HG02981 (cell line): ENCODE data around the gene CYP8B1.

Experiments used
- ATAC-seq: cut with Tn5 transposase; IDR thresholded peaks from one replicate; pipeline ENCODE4 v1.9.1; 2021; ENCODE audit warnings: mild to moderate bottlenecking, moderate library complexity; ENCODE audit not compliant: unreplicated experiment

Gene CYP8B1, protein sequence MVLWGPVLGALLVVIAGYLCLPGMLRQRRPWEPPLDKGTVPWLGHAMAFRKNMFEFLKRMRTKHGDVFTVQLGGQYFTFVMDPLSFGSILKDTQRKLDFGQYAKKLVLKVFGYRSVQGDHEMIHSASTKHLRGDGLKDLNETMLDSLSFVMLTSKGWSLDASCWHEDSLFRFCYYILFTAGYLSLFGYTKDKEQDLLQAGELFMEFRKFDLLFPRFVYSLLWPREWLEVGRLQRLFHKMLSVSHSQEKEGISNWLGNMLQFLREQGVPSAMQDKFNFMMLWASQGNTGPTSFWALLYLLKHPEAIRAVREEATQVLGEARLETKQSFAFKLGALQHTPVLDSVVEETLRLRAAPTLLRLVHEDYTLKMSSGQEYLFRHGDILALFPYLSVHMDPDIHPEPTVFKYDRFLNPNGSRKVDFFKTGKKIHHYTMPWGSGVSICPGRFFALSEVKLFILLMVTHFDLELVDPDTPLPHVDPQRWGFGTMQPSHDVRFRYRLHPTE

DNA sequence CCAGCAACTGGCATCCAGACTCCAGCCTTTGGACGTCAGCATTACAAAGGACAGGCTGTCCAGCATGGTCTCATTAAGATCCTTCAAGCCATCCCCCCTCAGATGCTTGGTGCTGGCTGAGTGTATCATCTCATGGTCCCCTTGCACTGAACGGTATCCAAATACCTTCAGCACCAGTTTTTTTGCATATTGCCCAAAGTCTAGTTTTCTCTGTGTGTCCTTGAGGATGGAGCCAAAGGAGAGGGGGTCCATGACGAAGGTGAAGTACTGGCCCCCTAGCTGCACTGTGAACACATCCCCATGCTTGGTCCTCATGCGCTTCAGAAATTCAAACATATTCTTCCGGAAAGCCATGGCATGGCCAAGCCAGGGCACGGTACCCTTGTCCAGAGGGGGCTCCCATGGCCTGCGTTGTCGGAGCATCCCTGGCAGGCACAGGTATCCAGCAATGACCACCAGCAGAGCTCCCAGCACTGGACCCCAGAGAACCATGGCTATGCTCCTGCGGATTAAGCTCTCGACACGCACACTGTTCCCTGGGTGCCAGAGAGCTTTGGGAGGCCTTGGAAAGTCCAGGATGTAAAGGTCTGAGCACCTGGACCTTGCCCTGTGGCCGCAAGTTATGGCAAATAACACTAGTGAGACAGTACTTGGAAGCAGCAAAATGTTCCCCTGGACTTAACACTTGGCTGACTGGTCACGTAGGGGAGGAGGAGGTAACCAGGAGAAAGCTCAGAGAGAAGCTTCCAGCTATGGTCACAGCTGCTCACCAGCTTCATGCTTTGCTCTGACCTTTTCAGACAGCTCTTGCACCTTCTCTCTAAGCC is at the start of gene CYP8B1:
Gene CYP8B1 (minus strand): TSS at position 555 of the 827 bp plus-strand sequence. CDS start 63 bp downstream, at position 492.
- ATAC-seq = no peak

DNA sequence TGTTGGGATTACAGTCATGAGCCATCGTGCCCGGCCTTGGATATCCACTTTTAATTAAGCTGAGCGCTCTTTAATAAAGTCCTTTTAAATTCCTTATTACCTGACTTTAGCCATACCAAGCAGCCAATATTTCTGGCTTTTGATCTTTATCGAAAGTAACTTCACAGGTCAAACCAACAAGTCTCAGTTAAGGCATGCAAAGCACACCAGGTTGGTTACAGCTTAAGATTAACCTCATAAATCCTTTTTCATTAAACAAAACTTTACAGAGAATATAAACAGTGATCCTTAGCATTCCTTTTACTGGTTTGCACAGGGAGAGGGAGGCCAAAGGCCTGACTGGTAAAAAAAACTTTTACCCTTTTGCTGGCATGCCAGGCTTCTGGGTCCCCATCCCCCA is 47.9 kb upstream of the CYP8B1 start:
- ATAC-seq = no peak

DNA sequence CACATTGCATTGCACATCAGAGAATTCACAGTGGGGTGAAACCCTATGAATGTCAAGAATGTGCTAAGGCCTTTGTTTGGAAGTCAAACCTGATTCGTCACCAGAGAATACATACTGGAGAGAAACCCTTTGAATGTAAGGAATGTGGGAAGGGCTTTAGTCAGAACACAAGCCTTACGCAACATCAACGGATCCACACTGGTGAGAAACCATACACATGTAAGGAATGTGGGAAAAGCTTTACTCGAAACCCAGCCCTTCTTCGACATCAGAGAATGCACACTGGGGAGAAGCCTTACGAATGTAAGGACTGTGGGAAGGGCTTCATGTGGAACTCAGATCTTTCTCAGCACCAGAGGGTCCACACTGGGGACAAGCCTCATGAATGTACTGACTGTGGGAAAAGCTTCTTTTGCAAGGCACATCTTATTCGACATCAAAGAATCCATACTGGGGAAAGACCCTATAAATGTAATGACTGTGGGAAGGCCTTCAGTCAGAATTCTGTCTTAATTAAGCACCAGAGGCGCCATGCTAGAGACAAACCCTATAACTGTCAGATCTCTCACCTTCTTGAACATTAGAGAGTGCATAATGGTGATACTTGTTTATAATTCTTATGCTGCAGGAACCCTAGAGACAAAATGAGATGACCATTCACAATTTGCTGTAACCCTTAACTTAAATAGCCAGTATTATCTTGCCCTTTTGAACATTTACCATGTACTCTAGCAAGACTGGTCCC is 39.3 kb upstream of the CYP8B1 start:
- ATAC-seq = no peak

DNA sequence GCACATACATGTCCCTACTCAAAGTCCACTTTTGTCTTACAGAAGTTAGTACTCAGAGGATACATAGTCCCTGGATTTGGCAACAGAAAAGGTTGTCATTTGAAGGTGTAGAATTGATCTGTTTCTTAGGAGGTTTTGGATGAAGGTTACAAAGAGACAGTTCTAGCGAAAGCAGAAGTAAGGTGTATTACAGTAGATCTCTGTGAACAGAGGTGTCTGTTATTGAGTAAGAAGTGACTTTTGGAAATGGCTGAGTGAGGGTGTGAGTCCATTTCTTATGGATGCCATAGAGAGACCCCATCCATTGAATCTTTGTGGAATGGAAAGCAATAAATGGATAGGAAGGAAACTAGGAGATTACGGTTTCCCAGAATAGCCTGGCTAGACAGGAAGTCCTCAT is 35.9 kb upstream of the CYP8B1 start:
- no peak for ATAC-seq

DNA sequence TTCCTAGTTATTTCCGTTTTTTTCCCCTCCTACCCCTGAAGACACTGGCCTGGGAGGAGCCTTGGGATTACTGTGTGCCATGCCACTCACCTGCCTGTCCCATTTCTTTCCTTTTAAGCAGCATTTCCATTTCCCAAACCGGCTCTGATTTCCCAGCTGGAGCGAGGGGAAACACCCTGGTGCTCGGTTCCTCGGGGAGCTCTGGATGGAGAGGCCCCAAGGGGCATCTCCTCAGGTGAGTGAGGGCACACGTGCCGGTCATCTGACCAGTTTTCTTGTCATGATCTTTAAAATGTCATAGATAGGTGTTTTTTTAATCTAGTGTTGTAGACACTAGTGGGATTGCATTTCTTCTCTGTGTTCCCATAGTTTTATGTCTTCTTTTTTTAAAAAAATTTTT is 33.0 kb upstream of the CYP8B1 start:
- no peak for ATAC-seq

DNA sequence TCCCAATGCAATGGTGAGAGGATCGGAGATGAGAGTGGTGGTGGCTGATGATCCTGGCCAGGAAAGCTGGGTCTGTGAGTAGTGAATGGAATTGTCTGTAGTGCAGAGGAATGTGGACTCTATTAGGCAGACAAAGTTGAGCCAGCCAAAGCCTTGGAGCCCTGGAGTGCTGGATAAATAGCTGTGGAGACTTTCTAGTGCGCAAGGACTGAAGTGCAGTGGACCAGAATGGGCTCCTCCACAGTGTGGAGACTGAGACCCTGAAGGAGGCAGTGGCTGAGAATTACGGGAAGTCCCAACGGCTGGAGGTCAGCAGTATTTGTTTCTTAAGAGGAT is 31.1 kb upstream of the CYP8B1 start:
- ATAC-seq = no peak

DNA sequence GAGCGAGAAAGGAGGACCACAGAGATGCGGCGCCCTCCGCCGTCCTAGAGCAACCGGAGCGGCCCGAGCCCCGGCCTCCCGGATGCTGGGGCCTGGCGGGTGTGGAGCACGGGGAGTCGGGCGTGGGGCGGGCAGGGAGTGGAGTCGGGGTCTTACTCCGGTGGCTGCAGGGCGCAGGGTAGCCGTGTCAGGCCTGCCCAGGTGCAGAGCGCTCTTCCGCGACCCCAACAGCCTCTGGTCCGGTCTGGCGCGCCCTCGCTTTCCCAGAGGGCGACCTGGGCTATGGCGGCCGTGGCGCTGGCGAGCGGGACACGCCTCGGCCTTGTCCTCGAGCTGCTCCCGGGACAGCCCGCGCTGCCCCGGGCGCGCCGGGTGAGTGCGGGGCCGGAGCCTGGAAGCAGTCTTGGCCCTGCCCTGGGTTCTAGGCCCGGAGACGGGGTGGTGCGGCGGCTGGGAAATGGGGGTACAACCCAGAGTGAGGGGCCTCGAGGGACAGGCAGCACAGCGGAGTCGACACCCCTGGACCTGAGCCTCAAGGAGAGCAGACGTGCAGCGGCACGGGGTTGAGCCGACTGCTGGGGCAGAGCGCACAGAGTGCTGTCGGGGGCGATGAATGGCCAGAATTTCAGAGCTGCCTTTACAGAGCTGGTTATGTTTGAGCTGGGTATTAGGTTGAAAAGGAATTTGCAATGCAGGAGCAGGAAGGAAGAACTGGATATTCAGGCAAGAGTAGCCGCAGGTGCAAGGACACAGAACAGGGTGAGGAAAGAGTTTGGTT is 30.6 kb upstream of the CYP8B1 start, which contains the start of gene ZNF662:
Gene ZNF662 (plus strand): TSS at position 73 of the 778 bp plus-strand sequence. CDS start 1,973 bp downstream, outside the sequence.
- no peak for ATAC-seq

DNA sequence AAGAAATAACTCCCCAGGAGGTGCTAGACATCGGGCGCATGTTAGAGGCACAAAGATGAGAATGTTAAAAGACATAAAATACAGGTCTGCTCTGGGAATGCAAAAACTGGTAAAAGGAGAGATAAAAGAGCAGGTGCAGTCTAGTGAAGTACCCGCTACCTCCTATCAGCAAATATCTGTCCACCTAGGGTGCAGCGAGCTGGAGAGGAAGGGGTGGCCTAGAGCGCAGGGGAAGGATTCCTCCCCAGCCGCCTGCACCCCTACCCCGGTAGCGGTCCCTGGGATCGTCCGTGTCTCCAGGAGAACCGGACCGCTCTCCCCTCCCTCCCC is 30.0 kb upstream of the CYP8B1 start:
- ATAC-seq = no peak

DNA sequence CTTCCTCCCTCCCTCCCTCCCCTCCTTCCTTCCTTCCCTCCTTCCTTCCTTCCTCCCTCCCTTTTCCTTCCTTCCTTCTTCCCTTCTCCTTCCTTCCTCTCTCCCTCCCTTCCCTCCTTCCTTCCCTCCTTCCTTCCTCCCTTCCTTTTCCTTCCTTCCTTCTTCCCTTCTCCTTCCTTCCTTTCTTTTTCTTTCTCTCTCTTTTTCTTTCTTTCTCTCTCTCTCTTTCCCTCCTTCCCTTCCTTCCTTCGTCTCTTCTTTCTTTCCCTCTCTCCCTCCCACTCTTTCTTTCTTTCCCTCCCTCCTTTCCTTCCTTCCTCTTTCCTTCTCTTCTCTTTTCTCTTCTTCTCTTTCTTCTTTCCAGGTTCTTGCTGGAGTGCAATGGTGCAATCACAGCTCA is 28.4 kb upstream of the CYP8B1 start:
- ATAC-seq = no peak

DNA sequence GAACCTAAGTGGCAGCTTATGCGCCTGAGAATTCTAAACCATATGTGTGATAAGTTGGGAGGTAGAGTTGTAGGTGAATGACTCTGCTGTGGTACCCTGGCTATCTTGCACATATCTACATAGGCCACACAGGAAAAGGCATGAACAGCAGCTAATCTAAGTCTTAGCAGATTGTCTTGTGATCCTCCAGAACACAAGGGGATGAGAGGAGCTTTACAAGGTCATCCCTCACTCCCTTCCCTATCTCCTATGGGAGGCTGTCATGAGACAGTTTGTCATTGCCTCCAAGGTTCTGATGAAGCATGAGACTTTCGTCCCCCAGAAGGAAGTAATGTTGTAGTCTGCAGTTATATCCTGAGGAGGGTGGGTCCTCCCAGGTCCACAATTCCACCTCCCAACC is 26.6 kb upstream of the CYP8B1 start:
- ATAC-seq = no peak

DNA sequence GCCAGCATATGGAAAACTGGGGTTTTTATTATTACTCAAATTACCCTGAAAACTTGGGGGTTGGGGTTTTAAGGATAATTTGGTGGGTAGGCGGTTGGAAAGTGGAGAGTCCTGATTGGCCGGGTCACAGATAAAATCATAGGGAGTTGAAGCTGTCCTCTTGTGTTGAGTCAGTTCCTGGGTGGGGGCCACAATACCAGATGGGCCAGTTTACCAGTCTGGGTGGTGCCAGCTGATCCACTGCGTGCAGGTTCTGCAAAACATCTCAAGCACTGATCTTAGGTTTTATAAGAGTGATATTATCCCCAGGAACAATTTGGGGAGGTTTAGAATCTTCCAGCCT is 25.4 kb upstream of the CYP8B1 start:
- no peak for ATAC-seq

DNA sequence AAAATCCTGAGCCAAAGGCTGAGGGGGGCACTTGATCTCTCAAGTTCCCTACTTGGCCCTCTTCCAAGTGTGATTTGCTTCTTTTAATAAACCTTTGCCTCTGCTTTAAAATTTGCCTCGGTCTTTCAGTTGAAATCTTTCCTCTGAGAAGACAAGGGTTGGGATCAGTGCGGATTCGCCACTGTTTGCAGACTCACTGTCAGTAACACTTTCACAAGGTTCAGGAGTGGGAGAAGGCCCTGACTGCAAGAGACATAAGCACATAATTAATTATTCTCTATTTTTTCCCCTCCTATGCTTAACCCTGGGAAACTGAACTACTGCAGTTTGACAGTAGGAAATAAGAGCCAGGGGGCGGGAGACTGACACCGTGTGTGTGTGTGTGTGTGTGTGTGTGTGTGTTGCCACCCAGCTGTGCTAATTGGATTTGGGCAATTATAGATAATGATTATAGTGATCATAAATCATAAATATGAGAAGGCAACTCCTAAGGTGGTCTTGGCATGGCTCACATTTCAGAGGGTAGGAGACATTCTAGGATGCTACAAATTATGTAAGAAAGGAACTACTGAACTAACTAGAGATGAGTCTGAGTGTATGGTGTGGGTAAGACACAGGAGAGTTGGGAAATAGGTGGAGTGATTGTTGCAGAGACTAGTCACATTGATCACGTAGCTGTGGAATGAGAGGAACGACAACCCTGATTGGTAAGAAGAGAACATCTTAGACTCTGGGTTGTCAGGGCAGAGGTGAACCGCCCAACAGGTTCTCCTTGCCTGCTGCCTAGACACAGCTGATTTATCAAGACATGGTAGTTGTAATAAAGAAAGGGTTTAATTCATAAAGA is 24.8 kb upstream of the CYP8B1 start:
- ATAC-seq = no peak

DNA sequence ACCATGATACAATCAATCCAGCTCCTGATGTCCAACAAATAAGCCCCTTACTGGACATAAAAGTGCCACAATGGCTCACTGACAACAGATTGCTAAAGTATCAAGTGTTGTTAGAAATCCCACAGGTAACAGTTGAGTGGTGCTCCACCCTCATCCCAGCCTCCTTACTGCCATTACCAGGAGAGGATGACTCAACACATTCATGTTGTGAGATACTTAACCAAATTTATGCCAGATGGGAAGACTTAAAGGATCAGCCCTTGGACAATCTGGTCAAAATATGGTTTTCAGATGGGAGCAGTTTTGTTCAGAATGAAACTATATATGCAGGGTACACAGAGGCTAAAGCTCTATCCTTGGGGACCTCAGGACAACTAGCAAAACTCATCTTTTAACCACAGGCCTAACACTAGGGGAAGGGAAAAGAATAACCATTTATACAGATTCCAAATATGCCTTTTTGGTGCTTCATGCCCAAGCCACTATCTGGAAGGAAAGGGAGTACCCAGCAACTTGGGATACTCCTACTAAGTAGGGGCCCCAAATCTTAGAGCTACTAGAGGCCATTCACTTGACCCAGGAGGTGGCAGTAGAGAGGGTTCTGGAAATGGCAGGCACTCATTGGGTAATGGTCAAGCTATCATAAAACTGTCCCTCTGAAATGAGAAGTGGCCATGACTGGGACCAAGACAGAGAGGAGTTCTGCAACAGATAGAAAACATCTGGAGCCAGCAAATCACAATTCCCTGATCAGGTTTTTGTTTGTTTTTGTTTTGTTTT is 23.4 kb upstream of the CYP8B1 start:
- no peak for ATAC-seq

DNA sequence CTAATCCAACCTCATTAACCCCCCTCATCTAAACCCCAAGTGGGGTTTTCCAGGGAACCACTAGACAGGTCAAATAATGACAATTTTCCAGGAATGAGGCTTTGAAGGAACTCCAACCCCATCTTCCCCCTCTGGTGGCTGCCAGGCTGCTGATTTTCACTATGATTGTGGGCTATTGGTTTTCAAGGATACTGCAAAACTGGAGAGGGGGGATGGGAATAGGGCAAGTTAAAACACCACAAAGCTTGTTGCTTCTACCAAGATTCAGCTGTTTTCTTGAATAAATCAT is 19.8 kb upstream of the CYP8B1 start:
- no peak for ATAC-seq

DNA sequence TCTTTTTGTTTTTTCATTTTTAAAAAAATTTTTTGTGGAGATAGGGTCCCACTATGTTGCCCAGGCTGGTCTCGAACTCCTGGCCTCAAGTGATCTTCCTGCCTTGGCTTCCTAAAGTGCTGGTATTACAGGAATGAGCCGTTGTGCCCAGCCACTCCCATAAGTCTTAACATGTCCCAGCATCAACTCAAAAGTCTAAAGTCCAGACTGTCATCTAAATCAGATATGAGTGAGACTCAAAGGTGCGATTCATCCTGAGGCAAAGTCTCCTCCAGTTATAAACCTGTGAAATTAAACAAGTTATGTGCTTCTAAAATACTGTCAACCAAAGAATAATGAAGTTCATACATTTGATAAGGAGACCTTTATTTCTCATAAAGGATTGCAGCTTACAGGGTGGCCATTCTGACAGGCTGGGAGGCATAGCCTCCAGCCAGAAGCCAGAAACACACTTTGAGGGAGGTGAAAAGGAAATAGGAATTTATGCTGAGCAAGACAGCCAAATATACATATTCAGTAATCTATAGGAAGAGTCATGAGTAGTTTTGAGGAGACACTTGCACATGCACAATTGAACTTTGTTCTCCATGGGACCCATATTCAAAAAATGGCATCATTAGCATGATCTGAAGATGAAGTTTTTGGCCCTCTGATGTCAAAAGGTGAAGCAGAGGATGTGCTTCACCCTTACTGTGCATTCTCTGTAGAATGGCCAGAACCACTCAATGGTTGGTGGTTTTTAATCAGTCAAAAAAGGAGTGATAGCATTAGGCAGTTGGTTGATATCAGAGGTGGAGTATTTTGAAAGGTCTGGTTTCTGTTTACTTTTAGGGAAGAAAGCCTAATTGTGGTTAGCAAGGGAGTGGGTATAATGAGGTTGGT is 19.3 kb upstream of the CYP8B1 start:
- no peak for ATAC-seq

DNA sequence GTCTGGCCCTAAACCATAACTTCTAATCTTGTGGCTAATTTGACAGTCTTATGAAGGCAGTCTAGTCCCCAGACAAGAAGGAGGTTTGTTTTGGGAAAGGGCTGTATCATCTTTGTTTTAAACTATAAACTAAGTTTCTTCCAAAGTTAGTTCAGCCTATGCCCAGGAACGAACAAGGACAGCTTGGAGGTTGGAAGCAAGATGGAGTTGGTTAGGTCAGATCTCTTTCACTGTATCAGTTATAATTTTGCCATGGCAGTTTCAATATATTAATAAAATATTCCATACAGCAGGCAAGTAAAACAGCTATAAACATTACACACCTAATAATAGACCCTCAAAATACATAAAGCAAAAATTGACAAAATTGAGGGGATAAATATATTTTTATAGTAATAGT is 17.1 kb upstream of the CYP8B1 start:
- no peak for ATAC-seq

DNA sequence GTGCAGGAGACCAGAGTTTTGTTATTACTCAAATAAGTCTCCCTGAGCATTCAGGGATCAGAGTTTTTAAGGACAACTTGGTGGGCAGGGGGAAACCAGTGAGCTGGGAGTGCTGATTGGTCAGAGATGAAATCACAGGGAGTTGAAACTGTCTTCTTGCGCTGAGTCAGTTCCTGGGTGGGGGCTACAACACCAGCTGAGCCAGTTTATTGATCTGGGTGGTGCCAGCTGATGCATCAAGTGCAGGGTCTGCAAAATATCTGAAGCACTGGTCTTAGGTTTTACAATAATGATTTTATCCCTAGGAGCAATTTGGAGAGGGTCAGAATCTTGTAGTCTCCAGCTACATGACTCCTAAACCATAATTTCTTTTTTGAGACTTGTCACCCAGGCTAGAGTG is 16.5 kb upstream of the CYP8B1 start:
- no peak for ATAC-seq

DNA sequence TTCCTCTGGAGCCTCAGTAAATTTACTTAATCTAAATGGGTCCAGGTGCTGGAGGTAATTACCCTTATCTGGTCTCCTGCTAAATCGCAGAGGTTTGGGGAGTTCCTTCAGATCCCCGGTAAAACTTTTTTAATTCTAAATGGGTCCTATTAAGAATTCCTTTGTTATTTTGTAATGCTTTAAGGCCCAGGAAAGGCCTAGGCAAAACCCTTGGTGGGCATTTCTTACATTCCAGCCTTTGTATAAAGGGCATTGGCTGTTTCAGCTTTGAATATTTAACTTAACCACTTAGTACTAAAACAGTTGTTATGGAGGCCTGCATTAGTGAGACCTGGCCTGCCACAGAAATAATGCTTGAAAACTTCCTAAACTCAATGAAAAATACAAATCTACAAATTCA is 15.4 kb upstream of the CYP8B1 start:
- ATAC-seq = no peak
